Effector memory CD4-positive, alpha-beta T cell (primary cell): ENCODE data around the gene NFATC2.

Experiments
- DNase-seq, 3 donors: peaks; one replicate each; pipeline ENCODE4 v3.0.0-alpha.2; 2020
- H3K27ac ChIP-seq: 2 replicates; pipeline ENCODE4 v1.7.0; 2013; ENCODE audit warnings: mild to moderate bottlenecking, low read length, moderate library complexity; ENCODE audit not compliant: insufficient read depth, poor library complexity, severe bottlenecking
- H3K27me3 ChIP-seq: replicated peaks from 2 replicates; pipeline ENCODE4 v1.7.0; 2013; ENCODE audit warnings: mild to moderate bottlenecking, low read length; ENCODE audit not compliant: insufficient read depth, control insufficient read depth, poor library complexity, severe bottlenecking
- H3K36me3 ChIP-seq: 2 replicates; pipeline ENCODE4 v1.7.0; 2013; ENCODE audit warnings: mild to moderate bottlenecking, low read length, moderate library complexity; ENCODE audit not compliant: control insufficient read depth, insufficient read depth
- H3K4me1 ChIP-seq: 2 replicates; pipeline ENCODE4 v1.7.0; 2013; ENCODE audit warnings: low read length, mild to moderate bottlenecking; ENCODE audit not compliant: control insufficient read depth, insufficient read depth, poor library complexity, severe bottlenecking
- H3K4me3 ChIP-seq: 2 replicates; pipeline ENCODE4 v1.7.0; 2013; ENCODE audit warnings: low read length, low read depth, mild to moderate bottlenecking; ENCODE audit not compliant: insufficient read depth, poor library complexity, severe bottlenecking
- H3K9me3 ChIP-seq: 2 replicates; pipeline ENCODE4 v1.7.0; 2013; ENCODE audit warnings: mild to moderate bottlenecking, low read length, moderate library complexity; ENCODE audit not compliant: control insufficient read depth

NFATC2 gene

DNA sequence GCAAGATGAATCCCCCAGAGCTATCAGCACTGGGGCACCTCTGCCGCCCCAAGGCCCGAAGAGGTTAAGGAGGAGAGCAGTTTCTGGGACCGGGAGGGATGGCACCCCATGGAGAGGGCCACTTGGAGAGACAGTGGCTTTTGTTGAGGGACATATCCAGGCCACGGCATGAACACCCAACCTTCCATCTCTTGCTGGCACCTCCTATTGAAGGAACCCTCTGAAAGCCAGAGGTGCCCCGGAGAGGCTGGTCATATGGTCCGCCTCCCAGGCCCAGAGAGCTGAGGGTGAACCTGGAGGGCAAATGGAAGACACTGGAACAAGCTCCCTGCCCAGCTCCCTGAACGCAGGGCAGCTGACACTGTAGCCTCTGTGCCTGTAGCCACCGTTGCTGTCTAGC is 167.0 kb downstream of the NFATC2 start:
- Histone ChIP-seq H3K4me3 (no peak overlapping the region), H3K9me3 (no peaks in the 10 kb centered on the region), H3K36me3 (no peaks in the 10 kb centered on the region), H3K4me1 (no peaks in the 10 kb centered on the region), H3K27me3 (no peaks in the 10 kb centered on the region), H3K27ac (no peak overlapping the region)
- DNase-seq: no peak

DNA sequence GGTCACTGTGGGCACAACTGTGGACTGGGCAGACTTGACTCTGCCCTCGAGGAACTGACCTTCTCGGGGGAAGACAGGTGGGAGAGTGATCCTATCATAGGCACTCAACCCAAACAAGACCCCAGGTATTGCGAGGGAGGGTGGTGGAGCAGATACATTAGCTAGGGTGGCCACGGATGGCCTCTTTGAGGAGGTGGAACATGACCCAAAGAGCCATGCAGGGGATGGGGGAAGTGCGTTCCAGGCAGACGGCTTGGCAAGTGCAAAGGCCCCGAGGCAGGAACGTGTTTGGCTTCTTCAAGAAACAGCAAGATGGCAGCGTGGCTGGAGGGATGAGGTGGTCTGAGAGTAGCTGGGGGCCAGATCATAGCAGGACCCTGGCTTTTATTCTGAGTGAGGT is 167.6 kb downstream of the NFATC2 start:
- no peak for DNase-seq
- no peak overlapping the region for H3K27ac ChIP-seq

DNA sequence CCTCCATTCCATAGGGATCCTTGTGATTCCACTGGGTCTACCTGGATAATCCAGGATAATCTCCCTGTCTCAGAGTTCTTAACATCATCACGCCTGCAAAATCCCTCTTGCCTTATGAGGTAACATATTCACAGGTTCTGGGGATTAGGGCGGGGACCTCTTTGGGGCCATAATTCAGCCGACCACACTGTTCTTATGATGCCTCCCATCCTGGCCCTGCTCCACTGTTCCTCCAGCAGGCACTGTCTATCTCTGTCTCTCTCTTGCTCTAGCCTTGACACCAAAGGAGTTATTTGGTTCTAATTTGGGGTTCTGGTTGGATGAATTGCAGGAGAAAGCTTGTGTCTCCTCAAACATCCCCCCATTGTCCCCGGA is 168.1 kb downstream of the NFATC2 start:
- H3K4me3 ChIP-seq: no peak overlapping the region
- no peak for DNase-seq

More for the DNA sequence above, 167.6 kb downstream of the NFATC2 start:
- H3K4me1 ChIP-seq: no peaks in the 10 kb centered on the region
- no peak overlapping the region for H3K4me3 ChIP-seq
- no peaks in the 10 kb centered on the region for H3K9me3 ChIP-seq
- H3K27me3 ChIP-seq: no peaks in the 10 kb centered on the region
- H3K36me3 ChIP-seq: no peaks in the 10 kb centered on the region

GRCh38 chr20:51373713-51374455 is 168.6 kb downstream of the NFATC2 start:
- H3K4me1 ChIP-seq: no peaks in the 10 kb centered on the region
- no peaks in the 10 kb centered on the region for H3K36me3 ChIP-seq
- no peaks in the 10 kb centered on the region for H3K27me3 ChIP-seq
- no peak overlapping the region for H3K4me3 ChIP-seq
- H3K27ac ChIP-seq: no peak overlapping the region
- DNase-seq: no peak
- H3K9me3 ChIP-seq: no peaks in the 10 kb centered on the region

More for the DNA sequence above, 168.1 kb downstream of the NFATC2 start:
- Histone ChIP-seq H3K36me3 (no peaks in the 10 kb centered on the region), H3K9me3 (no peaks in the 10 kb centered on the region), H3K27ac (no peak overlapping the region), H3K27me3 (no peaks in the 10 kb centered on the region), H3K4me1 (no peaks in the 10 kb centered on the region)

DNA sequence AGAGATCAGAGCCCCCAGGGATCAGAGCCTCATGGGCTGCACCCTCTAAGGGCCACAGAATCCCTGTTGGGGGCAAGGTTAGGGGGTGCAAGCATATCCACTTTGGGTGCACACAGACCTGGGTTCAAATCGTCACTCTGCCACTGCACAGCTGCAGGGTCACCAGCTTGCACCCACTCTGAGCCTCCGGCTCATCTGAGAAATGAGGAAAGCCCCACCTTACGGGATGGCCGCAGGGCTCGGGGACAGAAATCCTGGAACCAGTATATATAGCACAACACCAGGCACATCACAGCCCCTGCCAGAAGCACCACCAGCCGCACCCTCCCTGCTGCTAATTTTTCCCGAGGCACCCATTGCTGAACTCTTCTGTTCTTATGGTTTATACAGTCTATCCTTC is 169.6 kb downstream of the NFATC2 start:
- Histone ChIP-seq H3K4me3 (no peak overlapping the region), H3K36me3 (no peaks in the 10 kb centered on the region), H3K27me3 (no peaks in the 10 kb centered on the region), H3K4me1 (no peaks in the 10 kb centered on the region), H3K9me3 (no peaks in the 10 kb centered on the region), H3K27ac (no peak overlapping the region)
- DNase-seq: no peak

- DNase-seq: peak; percentile 27 to 37 (median 36)
- H3K9me3 ChIP-seq: no peaks in the 10 kb centered on the region
- H3K27me3 ChIP-seq: no peaks in the 10 kb centered on the region
- no peaks in the 10 kb centered on the region for H3K36me3 ChIP-seq
- no peak overlapping the region for H3K27ac ChIP-seq
- H3K4me1 ChIP-seq: no peaks in the 10 kb centered on the region
- H3K4me3 ChIP-seq: no peak overlapping the region
Observed at GRCh38 chr20:51372176-51372803, 170.2 kb downstream of the NFATC2 start.

- H3K27ac ChIP-seq: no peak overlapping the region
- H3K4me1 ChIP-seq: no peaks in the 10 kb centered on the region
- H3K9me3 ChIP-seq: no peaks in the 10 kb centered on the region
- DNase-seq: no peak
- H3K4me3 ChIP-seq: no peak overlapping the region
- H3K36me3 ChIP-seq: no peaks in the 10 kb centered on the region
- H3K27me3 ChIP-seq: no peaks in the 10 kb centered on the region
Observed at GRCh38 chr20:51371720-51372119, 170.8 kb downstream of the NFATC2 start.

- H3K27ac ChIP-seq: no peak overlapping the region
- H3K4me3 ChIP-seq: no peak overlapping the region
- H3K9me3 ChIP-seq: no peaks in the 10 kb centered on the region
- DNase-seq: no peak
- H3K36me3 ChIP-seq: no peaks in the 10 kb centered on the region
- H3K27me3 ChIP-seq: no peaks in the 10 kb centered on the region
- H3K4me1 ChIP-seq: no peaks in the 10 kb centered on the region
Observed at GRCh38 chr20:51369503-51369902, 173.0 kb downstream of the NFATC2 start.

DNA sequence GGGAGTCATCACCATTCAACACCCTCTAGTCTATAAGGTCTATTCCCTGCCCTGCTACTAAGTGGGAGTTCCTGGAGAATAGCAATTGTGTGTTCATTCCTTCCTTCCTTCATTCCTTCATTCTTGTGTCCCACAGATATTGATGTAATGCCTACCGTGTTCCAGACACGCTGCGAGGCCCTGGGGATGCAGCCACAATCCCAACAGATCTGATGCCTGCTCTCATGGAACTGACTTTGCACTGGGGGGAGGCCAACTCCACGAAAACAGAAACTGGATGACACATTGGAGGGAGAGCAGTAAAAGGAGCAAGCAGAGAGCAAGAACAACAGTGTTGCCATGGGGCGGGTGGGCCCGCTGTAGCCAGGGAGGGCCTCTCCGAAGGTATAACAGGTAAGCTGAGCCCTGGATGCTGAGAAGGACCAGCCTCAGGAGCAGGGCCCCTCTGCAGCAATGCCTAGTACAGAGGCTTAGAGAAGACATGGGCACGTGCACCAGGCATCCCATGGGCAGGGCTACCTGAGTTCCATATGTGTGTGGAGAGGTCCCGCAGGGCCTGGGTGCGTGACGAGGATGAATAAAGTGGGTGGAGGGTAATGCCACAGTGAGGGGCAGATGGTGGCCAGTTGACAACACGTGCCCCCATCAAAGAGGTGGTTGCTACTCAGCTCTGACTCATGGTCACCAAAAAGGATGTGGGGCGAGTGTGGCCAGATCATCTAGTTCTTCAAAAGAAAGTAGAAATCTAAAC is 173.9 kb downstream of the NFATC2 start:
- H3K4me1 ChIP-seq: no peaks in the 10 kb centered on the region
- H3K27ac ChIP-seq: no peak overlapping the region
- no peaks in the 10 kb centered on the region for H3K9me3 ChIP-seq
- no peaks in the 10 kb centered on the region for H3K36me3 ChIP-seq
- no peak overlapping the region for H3K4me3 ChIP-seq
- H3K27me3 ChIP-seq: no peaks in the 10 kb centered on the region
- DNase-seq: no peak
